PC-3 (cell line): Measurements from ENCODE around the gene PLAAT3.

Experiments used
- EZH2 ChIP-seq: fragments of 300-600 bp; sonication (generic); IDR thresholded peaks from one replicate; pipeline ENCODE4 v1.6.1; 2017; ENCODE audit warnings: antibody characterized with exemption, mild to moderate bottlenecking, low read length; ENCODE audit not compliant: unreplicated experiment
- EZH2phosphoT487 ChIP-seq: fragments of 300-600 bp; sonication (generic); IDR thresholded peaks from 2 replicates; pipeline ENCODE4 v1.6.1; 2018; ENCODE audit warnings: mild to moderate bottlenecking, antibody characterized with exemption, low read length, borderline replicate concordance
- TF ChIP-seq, protein P1 (sequence below): fragments of 300-600 bp; sonication (generic); conservative IDR thresholded peaks from 2 replicates; pipeline ENCODE4 v1.5.1; 2017; ENCODE audit warnings: antibody characterized with exemption, low read depth, mild to moderate bottlenecking, low read length

DNA sequence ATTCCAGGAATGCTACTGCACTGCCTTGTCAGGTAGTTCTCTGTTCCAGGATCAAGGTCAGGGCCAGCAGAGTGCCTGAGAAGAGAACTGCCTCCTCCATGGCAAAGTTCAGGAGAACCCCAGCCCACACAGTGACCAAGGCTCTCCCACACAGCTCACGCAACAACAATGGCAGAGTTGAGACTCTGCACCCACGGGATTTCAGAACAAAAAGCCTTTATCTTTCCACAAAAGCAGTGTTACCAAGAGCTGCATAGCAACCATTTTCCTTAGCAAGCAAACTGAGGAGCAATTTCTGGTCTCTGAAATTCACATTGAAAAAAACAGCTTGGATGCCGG, 11.1 kb downstream of the PLAAT3 start:
- TF ChIP-seq EZH2 (no peak), EZH2phosphoT487 (no peak)
- TF ChIP-seq, protein P1, sequence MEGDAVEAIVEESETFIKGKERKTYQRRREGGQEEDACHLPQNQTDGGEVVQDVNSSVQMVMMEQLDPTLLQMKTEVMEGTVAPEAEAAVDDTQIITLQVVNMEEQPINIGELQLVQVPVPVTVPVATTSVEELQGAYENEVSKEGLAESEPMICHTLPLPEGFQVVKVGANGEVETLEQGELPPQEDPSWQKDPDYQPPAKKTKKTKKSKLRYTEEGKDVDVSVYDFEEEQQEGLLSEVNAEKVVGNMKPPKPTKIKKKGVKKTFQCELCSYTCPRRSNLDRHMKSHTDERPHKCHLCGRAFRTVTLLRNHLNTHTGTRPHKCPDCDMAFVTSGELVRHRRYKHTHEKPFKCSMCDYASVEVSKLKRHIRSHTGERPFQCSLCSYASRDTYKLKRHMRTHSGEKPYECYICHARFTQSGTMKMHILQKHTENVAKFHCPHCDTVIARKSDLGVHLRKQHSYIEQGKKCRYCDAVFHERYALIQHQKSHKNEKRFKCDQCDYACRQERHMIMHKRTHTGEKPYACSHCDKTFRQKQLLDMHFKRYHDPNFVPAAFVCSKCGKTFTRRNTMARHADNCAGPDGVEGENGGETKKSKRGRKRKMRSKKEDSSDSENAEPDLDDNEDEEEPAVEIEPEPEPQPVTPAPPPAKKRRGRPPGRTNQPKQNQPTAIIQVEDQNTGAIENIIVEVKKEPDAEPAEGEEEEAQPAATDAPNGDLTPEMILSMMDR: no peak
